GM19328 (cell line): ENCODE results near the gene ARHGDIA.

ENCODE experiments used
- ATAC-seq: cut with Tn5 transposase; IDR thresholded peaks from one replicate; pipeline ENCODE4 v1.9.1; 2021; ENCODE audit warnings: mild to moderate bottlenecking, moderate library complexity; ENCODE audit not compliant: unreplicated experiment

ARHGDIA gene

GRCh38 chr17:81828656-81829055 lies 42.5 kb downstream of the ARHGDIA start:
- no peak for ATAC-seq

- ATAC-seq: no peak
Measured at GRCh38 chr17:81825841-81826466, 45.2 kb downstream of the ARHGDIA start.

- no peak for ATAC-seq
Measured at GRCh38 chr17:81824595-81824994, 46.5 kb downstream of the ARHGDIA start.

GRCh38 chr17:81823820-81824550 lies 47.2 kb downstream of the ARHGDIA start:
- no peak for ATAC-seq

- no peak for ATAC-seq
Measured at GRCh38 chr17:81822996-81823819, 47.9 kb downstream of the ARHGDIA start.

- no peak for ATAC-seq
Measured at GRCh38 chr17:81822312-81822637, 48.9 kb downstream of the ARHGDIA start.

- no peak for ATAC-seq
Measured at GRCh38 chr17:81821603-81822311, 49.4 kb downstream of the ARHGDIA start.

- no peak for ATAC-seq
Measured at GRCh38 chr17:81821147-81821546, 50.0 kb downstream of the ARHGDIA start.

- ATAC-seq: no peak
Measured at GRCh38 chr17:81819708-81820107, 51.4 kb downstream of the ARHGDIA start.

GRCh38 chr17:81817758-81818147 lies 53.4 kb downstream of the ARHGDIA start:
- no peak for ATAC-seq
